Stimulated activated CD4-positive, alpha-beta T cell treated with anti-CD3 and anti-CD28 coated beads, TNF-alpha, amount 100 ng/mL, for 4 hours (primary cell): ENCODE results near the gene QPCTL.
"Not testable (repeated sequence)": the region's sequence is repeated elsewhere in the genome, so short reads cannot be mapped to it uniquely, and the experiment has no call there.

Experiments used
- DNase-seq, 3 experiments: peaks; one replicate each; pipeline ENCODE4 v3.0.0-alpha.2; 2020; ENCODE audit warnings: low read depth in 3 of 3

Gene QPCTL

GRCh38 chr19:45717131-45717982, 24.9 kb downstream of the QPCTL start:
- DNase-seq = peak; percentile 91 to 96 (median 95)

- DNase-seq = no peak
These were observed 25.7 kb downstream of the QPCTL start for GRCh38 chr19:45717983-45718650.

GRCh38 chr19:45720065-45720464, 27.6 kb downstream of the QPCTL start:
- DNase-seq = not testable (repeated sequence)

GRCh38 chr19:45728683-45729082, 36.2 kb downstream of the QPCTL start:
- DNase-seq = not testable (repeated sequence)

GRCh38 chr19:45729800-45730290, 37.4 kb downstream of the QPCTL start:
- DNase-seq = peak in 1 of 3 experiments; percentile 7

- DNase-seq = peak; percentile 78 to 91 (median 87)
These were observed 38.2 kb downstream of the QPCTL start, which contains the start of gene FBXO46 for GRCh38 chr19:45730368-45731288. Gene FBXO46, minus strand, starts transcription at chr19:45730896. Its CDS starts 17,401 bp downstream, at chr19:45713495.

GRCh38 chr19:45733160-45733810, 40.8 kb downstream of the QPCTL start, which contains the start of gene MEIOSIN:
Gene MEIOSIN, plus strand, starts transcription at chr19:45733439. Its CDS starts 1,938 bp downstream, at chr19:45735377.
- DNase-seq = no peak

GRCh38 chr19:45739498-45740439, 47.3 kb downstream of the QPCTL start:
- DNase-seq = no peak

GRCh38 chr19:45742969-45743368, 50.5 kb downstream of the QPCTL start:
- DNase-seq = no peak

- no peak for DNase-seq
These were observed 53.1 kb downstream of the QPCTL start for GRCh38 chr19:45745606-45746005.

- no peak for DNase-seq
These were observed 54.4 kb downstream of the QPCTL start for GRCh38 chr19:45746866-45747265.

- DNase-seq = no peak
These were observed 55.0 kb downstream of the QPCTL start for GRCh38 chr19:45747513-45747912.

- not testable (repeated sequence) for DNase-seq
These were observed 59.0 kb downstream of the QPCTL start for GRCh38 chr19:45751483-45751882.

GRCh38 chr19:45752639-45753038, 60.2 kb downstream of the QPCTL start:
- DNase-seq = no peak

GRCh38 chr19:45753548-45753947, 61.1 kb downstream of the QPCTL start:
- no peak for DNase-seq
